GM18858 (cell line): ENCODE results near the gene VPS37C.
A peak's percentile ranks its signal among the peaks of the same experiment; 100 is the strongest.

Experiments used
- ATAC-seq: cut with Tn5 transposase; IDR thresholded peaks from one replicate; pipeline ENCODE4 v1.9.1; 2021; ENCODE audit not compliant: unreplicated experiment

Gene VPS37C

DNA sequence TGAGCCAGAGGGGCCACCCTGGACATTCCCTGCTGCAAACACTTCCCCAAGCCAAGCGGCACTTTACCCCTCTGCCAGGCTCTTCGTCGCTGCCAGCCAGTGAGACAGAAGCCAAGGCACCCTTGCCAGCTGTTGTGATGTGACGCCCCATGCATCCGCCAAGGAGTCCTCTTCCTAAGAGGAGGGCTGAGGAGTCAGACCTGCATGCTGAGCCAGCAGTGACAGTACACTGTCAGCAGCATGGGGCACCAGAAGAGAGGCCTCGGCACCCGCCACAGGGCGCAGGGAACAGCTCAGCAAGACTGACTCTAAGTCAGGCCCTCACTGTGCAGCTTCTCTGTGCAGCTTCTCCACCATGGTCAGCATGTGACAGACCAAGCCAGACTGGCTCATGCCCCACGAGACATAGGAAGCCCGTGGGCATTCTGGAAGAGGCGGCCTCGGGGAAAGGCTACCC is 26.4 kb downstream of the VPS37C start:
- no peak for ATAC-seq

GRCh38 chr11:61133956-61134662 is 27.1 kb downstream of the VPS37C start:
- ATAC-seq = no peak

- no peak for ATAC-seq
Observed at GRCh38 chr11:61133145-61133544, 28.1 kb downstream of the VPS37C start.

GRCh38 chr11:61132646-61133045 is 28.6 kb downstream of the VPS37C start:
- ATAC-seq = no peak

DNA sequence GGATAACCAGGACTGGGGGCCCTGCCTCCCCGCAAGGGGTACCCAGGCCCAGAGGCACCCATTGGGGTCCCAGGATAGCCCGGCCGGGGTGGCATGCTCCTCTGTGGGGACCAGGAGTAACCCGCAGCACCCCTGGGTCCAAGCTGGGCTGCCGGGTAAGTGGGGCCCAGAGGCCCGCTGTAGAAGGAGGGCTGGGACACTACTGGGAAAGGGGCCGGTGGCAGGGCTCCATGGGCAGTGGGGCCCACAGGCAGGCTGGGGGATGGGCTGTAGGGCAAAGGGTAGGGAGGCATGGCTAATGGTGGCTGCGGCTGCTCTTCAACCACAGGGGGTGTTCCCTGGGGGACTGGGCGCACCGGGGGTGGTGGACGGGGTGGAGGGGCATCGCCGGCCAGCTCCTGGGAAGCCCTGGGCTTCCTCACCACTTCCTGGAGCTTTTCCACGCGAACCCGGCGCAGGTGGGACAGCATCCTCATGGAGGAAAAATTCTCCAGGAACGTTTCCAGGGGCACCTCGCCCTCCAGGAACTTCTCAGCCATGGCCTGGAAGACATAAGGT is 29.1 kb downstream of the VPS37C start:
- ATAC-seq = no peak

- ATAC-seq = no peak
Observed at GRCh38 chr11:61131586-61131985, 29.6 kb downstream of the VPS37C start.

- no peak for ATAC-seq
Observed at GRCh38 chr11:61131186-61131585, 30.0 kb downstream of the VPS37C start.

DNA sequence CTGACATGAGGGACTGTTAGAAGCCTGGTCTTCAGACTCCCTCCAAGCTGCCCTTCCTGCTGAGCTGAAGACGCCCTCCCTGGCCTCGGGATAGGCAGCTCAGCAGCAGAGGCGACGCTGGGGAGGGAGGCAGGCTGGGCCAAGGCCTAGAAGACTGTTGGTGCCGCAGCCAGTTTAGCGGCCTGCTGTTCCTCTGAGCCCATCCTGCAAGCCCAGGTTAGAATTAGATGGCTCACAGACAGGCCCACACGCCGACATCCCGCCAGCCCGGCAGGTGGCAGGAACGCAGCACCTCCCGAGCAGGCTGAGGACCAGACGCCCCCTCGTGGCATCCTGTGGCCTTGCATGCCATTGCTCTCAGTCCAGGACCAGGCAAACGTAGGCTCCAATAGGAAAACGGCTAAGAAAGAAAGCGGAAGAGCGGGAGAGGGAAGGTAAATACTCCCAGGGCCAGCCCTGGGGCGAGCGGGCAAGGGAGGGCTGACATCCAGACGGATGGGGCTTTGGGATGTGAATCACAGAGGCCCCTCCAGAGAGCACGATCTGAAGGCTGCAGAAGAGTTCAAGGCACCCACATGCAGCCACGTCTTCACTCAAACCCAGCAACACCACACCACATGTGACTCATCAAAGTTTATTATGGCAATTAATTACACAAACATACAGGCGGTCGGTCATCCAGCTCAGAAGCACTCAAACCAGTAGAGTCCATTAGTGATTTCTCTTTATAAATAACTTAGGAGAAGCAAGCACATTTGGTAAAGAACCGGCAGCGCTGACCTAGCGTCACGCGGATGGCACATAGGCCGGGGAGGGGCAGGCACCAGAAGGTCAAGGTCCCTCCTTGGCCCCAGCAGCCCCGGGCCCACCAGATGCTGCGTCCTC is 31.3 kb downstream of the VPS37C start:
- peak; percentile 83 for ATAC-seq

DNA sequence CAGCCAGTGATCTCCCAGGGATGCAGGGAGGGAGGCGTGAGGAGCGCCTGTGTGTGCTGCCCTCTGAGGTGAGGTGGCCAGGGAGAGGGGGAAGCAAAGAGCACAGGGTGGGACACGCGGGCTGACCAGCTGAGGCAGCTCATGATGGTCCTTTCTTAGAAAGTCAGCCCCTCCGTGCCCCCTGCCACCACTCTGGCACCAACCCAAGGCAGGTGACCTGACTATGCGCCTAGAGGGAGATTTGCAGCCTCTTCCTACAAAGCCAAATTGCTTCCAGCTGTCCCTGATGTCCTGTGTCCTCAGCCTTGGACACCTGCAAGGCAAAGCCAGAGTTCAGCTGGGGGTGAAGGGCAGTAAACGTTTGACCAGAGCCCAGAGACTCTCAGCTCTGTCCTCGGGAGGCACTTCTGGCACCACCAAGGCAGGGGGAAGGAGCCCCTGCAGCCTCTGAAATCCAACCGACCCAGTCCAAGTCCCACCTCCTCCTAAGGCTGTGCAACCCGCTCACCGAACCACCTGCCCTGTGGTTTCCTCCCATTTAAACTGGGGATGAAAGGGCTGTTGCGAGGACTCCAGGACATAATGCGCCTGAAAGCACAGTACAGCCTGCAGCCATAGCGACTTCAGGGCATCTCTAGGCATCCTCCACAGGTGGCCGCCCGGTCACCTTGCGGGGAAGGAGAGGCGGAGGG is 32.1 kb downstream of the VPS37C start:
- no peak for ATAC-seq

GRCh38 chr11:61127991-61128390 is 33.2 kb downstream of the VPS37C start:
- ATAC-seq = no peak

DNA sequence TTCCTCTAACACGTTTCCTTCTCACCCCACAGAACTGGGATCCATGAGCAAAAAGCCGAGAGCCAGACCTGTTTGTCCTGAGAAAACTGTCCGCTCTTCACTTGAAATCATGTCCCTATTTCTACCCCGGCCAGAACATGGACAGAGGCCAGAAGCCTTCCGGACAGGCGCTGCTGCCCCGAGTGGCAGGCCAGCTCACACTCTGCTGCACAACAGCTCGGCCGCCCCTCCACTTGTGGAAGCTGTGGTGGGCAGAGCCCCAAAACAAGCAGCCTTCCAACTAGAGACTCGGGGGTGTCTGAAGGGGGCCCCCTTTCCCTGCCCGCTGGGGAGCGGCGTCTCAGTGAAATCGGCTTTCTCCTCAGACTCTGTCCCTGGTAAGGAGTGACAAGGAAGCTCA is 35.0 kb downstream of the VPS37C start:
- ATAC-seq = no peak

DNA sequence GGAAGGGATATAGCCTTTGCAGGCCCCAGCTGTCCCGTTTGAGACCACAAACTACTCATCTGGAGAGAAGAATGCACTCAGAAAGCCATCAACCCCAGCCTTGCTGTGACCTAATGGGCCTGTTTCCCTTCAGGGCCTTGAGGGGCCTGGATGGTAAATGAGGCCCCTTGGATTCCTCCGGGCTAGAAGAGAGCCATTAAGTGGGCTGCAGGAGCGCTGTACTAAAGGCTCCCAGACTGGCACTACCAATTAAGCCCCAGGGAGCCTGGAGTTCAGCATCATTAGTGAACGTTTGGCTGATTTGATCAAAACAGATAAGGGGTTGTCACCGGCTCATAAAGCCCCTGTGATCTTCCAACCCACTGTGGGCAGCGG is 35.9 kb downstream of the VPS37C start:
- no peak for ATAC-seq

DNA sequence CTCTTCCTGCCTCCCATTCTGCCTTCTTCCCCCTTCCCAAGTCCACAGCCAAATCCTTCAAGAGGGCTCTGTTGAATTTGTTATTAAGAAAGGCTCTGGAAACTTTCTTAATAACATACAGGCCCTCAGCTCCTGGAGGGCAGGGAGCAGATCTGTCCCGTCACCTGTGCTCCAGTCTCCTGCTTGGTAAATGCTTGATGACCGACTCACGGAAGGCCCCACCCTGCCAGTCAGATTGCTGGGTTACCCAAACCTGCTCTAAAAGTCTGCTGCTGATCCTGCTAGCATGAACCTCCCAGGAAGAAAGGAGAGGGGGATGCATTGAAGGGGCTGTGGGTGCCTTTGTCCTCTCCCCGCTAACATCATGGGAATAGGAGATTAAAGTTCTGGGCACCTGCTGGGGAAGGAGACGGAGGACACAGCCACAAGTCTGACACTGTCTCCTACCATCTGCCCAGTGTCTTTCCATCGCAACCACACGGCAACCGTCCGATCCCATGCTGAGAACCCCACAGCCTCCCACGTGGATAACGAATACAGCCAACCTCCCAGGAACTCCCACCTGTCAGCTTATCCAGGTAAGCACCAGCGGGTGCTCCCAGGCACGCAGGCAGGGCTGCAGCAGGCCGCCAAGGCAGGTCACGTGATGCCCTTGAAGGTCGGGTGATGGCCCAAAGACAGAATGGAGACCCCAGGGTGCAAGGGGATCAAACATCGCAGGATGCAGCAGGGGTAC is 36.5 kb downstream of the VPS37C start:
- no peak for ATAC-seq

DNA sequence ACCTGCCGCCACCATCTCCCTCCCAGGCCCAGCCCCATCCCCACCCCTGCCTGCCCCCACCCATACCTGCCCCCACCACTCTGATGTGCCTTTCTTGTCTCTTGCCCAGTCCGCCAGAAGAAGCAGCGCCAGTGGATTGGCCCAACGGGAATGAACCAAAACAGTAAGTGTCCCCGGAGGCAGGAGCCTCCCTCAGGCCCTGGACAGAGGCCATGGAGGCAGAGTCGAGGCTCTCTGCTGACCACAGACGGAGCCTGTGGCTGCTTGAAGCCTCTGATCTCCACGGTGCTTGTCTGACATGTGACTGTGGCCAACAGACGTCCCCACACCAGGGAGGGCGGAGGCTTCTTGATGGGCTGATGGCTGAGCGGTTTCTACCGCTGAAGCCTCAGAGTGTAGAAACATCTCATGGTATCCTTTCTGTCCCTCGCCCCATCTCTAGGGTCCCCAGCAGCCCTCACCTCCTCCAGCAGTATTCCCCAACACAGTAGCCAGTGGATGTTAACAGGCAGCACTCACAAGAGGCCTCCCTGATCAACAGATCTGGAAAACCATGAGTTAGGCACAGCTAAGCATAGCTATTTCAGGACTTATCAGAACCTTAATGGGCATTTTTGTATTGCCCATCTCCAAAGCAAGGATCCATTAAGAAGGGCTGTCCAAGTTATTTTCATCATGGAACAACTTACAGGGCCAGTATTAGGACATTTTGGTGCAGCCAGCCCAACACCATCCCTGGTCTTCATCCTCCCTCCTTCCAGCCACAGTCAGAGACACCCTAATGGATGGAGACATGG is 37.3 kb downstream of the VPS37C start:
- no peak for ATAC-seq

DNA sequence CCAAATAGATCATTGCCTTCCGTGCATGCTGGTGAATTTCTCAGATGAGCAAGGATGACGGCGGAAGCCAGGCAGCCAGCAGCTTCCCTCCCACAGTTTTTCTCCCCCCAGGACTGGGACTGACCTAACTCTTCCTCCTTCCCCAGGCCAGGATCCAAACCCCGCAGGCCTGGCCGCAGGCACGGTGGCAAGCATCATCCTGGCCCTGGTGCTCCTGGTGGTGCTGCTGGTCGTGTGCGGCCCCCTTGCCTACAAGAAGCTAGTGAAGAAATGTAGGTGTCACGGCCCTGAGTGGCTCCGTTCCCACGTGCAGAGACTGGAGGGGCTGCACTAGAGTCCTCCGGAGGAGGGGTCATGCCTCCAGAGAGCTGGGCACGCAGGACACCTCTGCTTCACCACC is 38.5 kb downstream of the VPS37C start:
- no peak for ATAC-seq

- no peak for ATAC-seq
Observed at GRCh38 chr11:61121917-61122316, 39.3 kb downstream of the VPS37C start.

- ATAC-seq = no peak
Observed at GRCh38 chr11:61121192-61121831, 39.9 kb downstream of the VPS37C start.

- no peak for ATAC-seq
Observed at GRCh38 chr11:61120706-61121191, 40.5 kb downstream of the VPS37C start.

DNA sequence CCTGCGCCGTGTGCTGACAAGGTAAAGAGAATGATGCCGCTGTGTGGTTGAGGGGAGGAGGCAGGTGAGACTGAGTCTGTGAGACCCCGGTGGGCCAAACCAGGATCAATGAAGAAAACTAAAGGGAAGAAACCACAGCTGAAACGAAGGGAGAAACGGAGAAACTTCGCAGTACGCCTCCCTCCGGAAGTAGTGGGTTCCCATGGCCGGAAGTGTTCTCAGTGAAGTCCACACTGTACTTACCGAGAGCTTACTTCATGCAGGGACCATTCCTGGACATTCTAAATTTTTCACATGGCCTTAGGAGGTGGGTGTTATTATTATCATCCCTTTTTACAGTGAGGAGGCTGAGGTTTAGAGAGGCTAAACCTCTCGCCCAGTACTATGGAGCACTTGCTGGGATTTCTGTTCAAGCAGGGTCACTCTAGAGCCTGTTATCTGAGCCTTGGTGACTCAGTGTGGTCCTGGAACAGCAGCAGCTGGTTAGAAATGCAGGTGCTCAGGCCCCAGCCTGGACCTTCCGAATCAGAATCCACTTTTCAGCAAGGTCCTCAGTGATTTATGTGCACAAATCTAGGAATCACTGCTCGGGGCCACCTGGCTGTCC is 41.0 kb downstream of the VPS37C start:
- ATAC-seq = no peak
